HepG2 (cell line): ENCODE data around the gene GBP7. TPM values are rescaled to one million over a fixed set of nuclear protein-coding genes. Genes with fewer than 3 reads are reported as not detected.

Experiments used
- ATAC-seq: fragments of 200-7000 bp; cut with Tn5 transposase; 3 replicates; pipeline ENCODE4 v1.9.1; 2020; ENCODE audit warnings: mild to moderate bottlenecking, moderate library complexity
- BruUV-seq: library from RNA; stranded (reverse); fragments of 400-500 nt; replicated peaks from 2 replicates; lab custom pipeline; 2021; lab: Mats Ljungman, UMichigan
- CTCF ChIA-PET: fragments of 300-600 bp; formaldehyde crosslinking; extraction: SDS; loops from one replicate; lab custom pipeline; 2021; ENCODE audit warnings: low total read pairs, inconsistent platforms, low intra/inter-chr PET ratio; lab: Yijun Ruan, JAX
- POLR2A ChIA-PET: fragments of 350-600 bp; sonication (Branson Sonifier 250); formaldehyde crosslinking; loops from one replicate; lab custom pipeline; 2020; ENCODE audit warnings: antibody characterized with exemption, inconsistent platforms; lab: Yijun Ruan, JAX
- DNase-seq: peaks from one replicate; pipeline ENCODE4 v3.0.0-alpha.2; 2015; ENCODE audit warnings: low spot score
- FAIRE-seq: peaks from 3 replicates; lab custom pipeline; 2011; peaks lifted over from hg19 to GRCh38; lab: Jason Lieb, UNC
- H2AFZ ChIP-seq: one replicate; pipeline ENCODE4 v1.6.1; 2011; ENCODE audit warnings: low read length, inconsistent platforms
- H3K27ac ChIP-seq: fragments of 300-600 bp; 3 replicates; pipeline ENCODE4 v1.8.0; 2011; ENCODE audit warnings: mixed run types, mild to moderate bottlenecking, mixed read lengths, low read length, inconsistent platforms; ENCODE audit not compliant: insufficient read depth; ENCODE audit errors: extremely low read length
- H3K27me3 ChIP-seq, 2 experiments: fragments of 200-600 bp in 1 of 2; 2 replicates in 1 of 2; 3 replicates in 1 of 2; pipeline versions ENCODE4 v1.6.0 to v1.8.0; 2011; ENCODE audit warnings: low read length in 2 of 2, mild to moderate bottlenecking in 2 of 2, moderate library complexity in 2 of 2, inconsistent platforms in 1 of 2; ENCODE audit not compliant: insufficient read depth in 2 of 2, control insufficient read depth in 1 of 2
- H3K36me3 ChIP-seq, 2 experiments: fragments of 200-600 bp in 1 of 2; replicated peaks in 1 of 2; 2 replicates in 1 of 2; 3 replicates in 1 of 2; pipeline versions ENCODE4 v1.5.1 to v1.8.0; 2011; ENCODE audit warnings: low read length in 2 of 2, inconsistent platforms in 1 of 2; ENCODE audit not compliant: insufficient read depth in 2 of 2, control insufficient read depth in 1 of 2
- H3K4me1 ChIP-seq: 2 replicates; pipeline ENCODE4 v1.5.1; 2012; ENCODE audit warnings: low read length, inconsistent platforms; ENCODE audit not compliant: insufficient read depth
- H3K4me2 ChIP-seq: 2 replicates; pipeline ENCODE4 v1.6.0; 2011; ENCODE audit warnings: low read depth, low read length, inconsistent platforms
- H3K4me3 ChIP-seq, 3 experiments: fragments of 200-600 bp in 1 of 3; sonication (generic), shearing (Covaris generic) in 1 of 3; replicated peaks in 1 of 3; 2 replicates each; pipeline ENCODE4 v1.5.1; 2011 to 2016; ENCODE audit warnings: low read length in 3 of 3, inconsistent platforms in 2 of 3, low read depth in 2 of 3, mild to moderate bottlenecking in 2 of 3, control low read depth in 1 of 3, mixed read lengths in 1 of 3; ENCODE audit not compliant: insufficient read depth in 1 of 3
- H3K79me2 ChIP-seq: one replicate; pipeline ENCODE4 v1.6.1; 2011; ENCODE audit warnings: low read length, inconsistent platforms; ENCODE audit not compliant: insufficient read depth
- H3K9ac ChIP-seq: 2 replicates; pipeline ENCODE4 v1.6.0; 2011; ENCODE audit warnings: mild to moderate bottlenecking, low read depth, low read length, inconsistent platforms; ENCODE audit not compliant: insufficient read depth
- H3K9me3 ChIP-seq: 2 replicates; pipeline ENCODE4 v1.5.1; 2012; ENCODE audit warnings: mild to moderate bottlenecking, low read length
- H4K20me1 ChIP-seq: 2 replicates; pipeline ENCODE4 v1.6.0; 2011; ENCODE audit warnings: inconsistent platforms, mild to moderate bottlenecking, low read length, moderate library complexity; ENCODE audit not compliant: insufficient read depth
- AGO1 ChIP-seq: fragments of 200-400 bp; formaldehyde crosslinking; IDR thresholded peaks from 2 replicates; pipeline ENCODE4 v1.6.1; 2017; ENCODE audit warnings: mild to moderate bottlenecking, low read depth, low read length, moderate library complexity; ENCODE audit not compliant: poor library complexity, severe bottlenecking
- EEA1 ChIP-seq: sonication (generic); formaldehyde crosslinking; IDR thresholded peaks from 2 replicates; pipeline ENCODE4 v1.5.1; 2020; ENCODE audit warnings: mild to moderate bottlenecking, missing genetic modification reagents, borderline replicate concordance
- GABPB1 ChIP-seq: IDR thresholded peaks from 2 replicates; pipeline ENCODE4 v1.6.1; 2016; ENCODE audit warnings: mild to moderate bottlenecking, missing genetic modification reagents, moderate library complexity, missing compliant biosample characterization
- MAFK ChIP-seq, 2 experiments: IDR thresholded peaks in 1 of 2; conservative IDR thresholded peaks in 1 of 2; 2 replicates each; pipeline ENCODE4 v1.6.1; 2011; ENCODE audit warnings: improper control_type of control experiment in 2 of 2, low read length in 2 of 2
- REPIN1 ChIP-seq: sonication (generic); formaldehyde crosslinking; IDR thresholded peaks from 2 replicates; pipeline ENCODE4 v1.8.0; 2022; ENCODE audit warnings: missing genetic modification reagents, low read depth, mild to moderate bottlenecking, borderline replicate concordance
- TAF15 ChIP-seq: fragments of 200-400 bp; formaldehyde crosslinking; IDR thresholded peaks from one replicate; pipeline ENCODE4 v1.6.1; 2018; ENCODE audit warnings: mild to moderate bottlenecking, low read depth, low read length; ENCODE audit not compliant: poor library complexity, severe bottlenecking
- TOE1 ChIP-seq: sonication (generic); formaldehyde crosslinking; IDR thresholded peaks from 2 replicates; pipeline ENCODE4 v1.4.0; 2020; ENCODE audit warnings: mild to moderate bottlenecking, missing genetic modification reagents
- ZFAT ChIP-seq: sonication (generic); formaldehyde crosslinking; conservative IDR thresholded peaks from 2 replicates; pipeline ENCODE4 v1.8.1; 2023; ENCODE audit warnings: missing genetic modification reagents, inconsistent platforms
- ZNF17 ChIP-seq: sonication (generic); formaldehyde crosslinking; IDR thresholded peaks from 2 replicates; pipeline ENCODE4 v1.5.0; 2020; ENCODE audit warnings: mild to moderate bottlenecking, missing genetic modification reagents
- ZNF34 ChIP-seq: sonication (generic); formaldehyde crosslinking; IDR thresholded peaks from 2 replicates; pipeline ENCODE4 v1.4.0; 2020; ENCODE audit warnings: mild to moderate bottlenecking, missing genetic modification reagents, borderline replicate concordance
- ZNF615 ChIP-seq: sonication (generic); formaldehyde crosslinking; IDR thresholded peaks from 2 replicates; pipeline ENCODE4 v1.5.0; 2020; ENCODE audit warnings: mild to moderate bottlenecking, missing genetic modification reagents, borderline replicate concordance
- ZSCAN20 ChIP-seq: sonication (generic); formaldehyde crosslinking; IDR thresholded peaks from 2 replicates; pipeline ENCODE4 v1.4.0; 2020; ENCODE audit warnings: missing genetic modification reagents, mild to moderate bottlenecking, borderline replicate concordance
- in situ Hi-C: cut with HindIII; loops from 2 replicates; pipeline ENCODE4 v1.10.0; 2017; ENCODE audit warnings: low pct_unique_long_range_greater_than_20kb; ENCODE audit not compliant: extremely low pct_ligation_motif_present
- intact Hi-C: fragments of 100-400 bp; cut with micrococcal nuclease; formaldehyde crosslinking; loops from one replicate; pipeline ENCODE4 v1.10.0; 2022; ENCODE audit not compliant: unreplicated experiment
- polyA plus RNA-seq, 8 experiments: library from polyadenylated mRNA; depleted of rRNA in 3 of 8; stranded (reverse) in 7 of 8; unstranded in 1 of 8; fragments of >200 nt; fragmentation: Illumina TruSeq in 4 of 8; extraction: Trizol in 4 of 8; gene quantifications; 2 replicates each; pipeline versions ENCODE4 v1.2.1 to v1.2.3, GENCODE V29; 2011 to 2016; ENCODE audit warnings: low read depth in 4 of 8, missing spikeins in 1 of 8, mixed read lengths in 1 of 8; ENCODE audit not compliant: insufficient read depth in 1 of 8
- total RNA-seq, 5 experiments: library from RNA; depleted of rRNA; stranded (reverse); fragments of >200 nt; fragmentation: Illumina TruSeq; extraction: Trizol; gene quantifications; 2 replicates each; pipeline ENCODE4 v1.2.3, GENCODE V29; 2016; ENCODE audit warnings: low read depth in 1 of 5
- TF ChIP-seq, protein P1 (sequence below): IDR thresholded peaks from 2 replicates; pipeline ENCODE4 v1.6.1; 2016; ENCODE audit warnings: low read depth, missing genetic modification reagents, missing compliant biosample characterization
- TF ChIP-seq, protein P2 (sequence below): sonication (generic); formaldehyde crosslinking; IDR thresholded peaks from 2 replicates; pipeline ENCODE4 v1.4.0; 2020; ENCODE audit warnings: mild to moderate bottlenecking, missing genetic modification reagents

The GBP7 gene
- total and polyA plus RNA-seq, 2 of the 13 experiments (the other 11 are each of a cell fraction or from before 2014, with no cell fraction given) = not detected

DNA sequence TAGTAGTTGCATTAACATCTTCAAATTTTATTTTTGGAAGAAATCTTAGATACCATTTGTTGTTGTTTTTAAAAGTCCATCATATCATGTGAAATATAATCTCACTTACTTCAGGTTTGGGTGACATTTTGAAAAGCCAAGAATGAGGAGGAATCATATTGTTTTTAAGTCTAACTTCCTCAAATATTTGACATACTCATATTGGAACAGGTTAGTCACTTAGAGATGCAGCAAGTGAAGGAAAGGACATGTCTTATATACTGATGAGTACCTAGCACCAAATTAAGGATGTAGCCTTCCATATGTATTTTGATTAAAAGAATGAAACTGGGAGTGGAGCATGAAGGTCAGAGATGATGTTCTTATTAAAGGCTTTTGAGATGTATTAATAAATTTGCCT is 73.8 kb downstream of the GBP7 start:
- in situ Hi-C loops (no loop called here), intact Hi-C loops (no loop called here)
- H3K9me3 ChIP-seq = no peaks in the 10 kb centered on the region
- TF ChIP-seq REPIN1 (CRISPR knock-in tag) = no peak
- no peak for TF ChIP-seq AGO1
- no peak for TF ChIP-seq ZNF34
- TF ChIP-seq ZNF615 (CRISPR knock-in tag) = no peak
- no peak for TF ChIP-seq TAF15
- no peak for TF ChIP-seq MAFK (conservative IDR thresholded peaks at IDR 0.05 in 1 of 2, IDR thresholded peaks at IDR 0.05 in 1 of 2; ENCODE audit: low read length in 2 of 2)
- TF ChIP-seq, protein P1, sequence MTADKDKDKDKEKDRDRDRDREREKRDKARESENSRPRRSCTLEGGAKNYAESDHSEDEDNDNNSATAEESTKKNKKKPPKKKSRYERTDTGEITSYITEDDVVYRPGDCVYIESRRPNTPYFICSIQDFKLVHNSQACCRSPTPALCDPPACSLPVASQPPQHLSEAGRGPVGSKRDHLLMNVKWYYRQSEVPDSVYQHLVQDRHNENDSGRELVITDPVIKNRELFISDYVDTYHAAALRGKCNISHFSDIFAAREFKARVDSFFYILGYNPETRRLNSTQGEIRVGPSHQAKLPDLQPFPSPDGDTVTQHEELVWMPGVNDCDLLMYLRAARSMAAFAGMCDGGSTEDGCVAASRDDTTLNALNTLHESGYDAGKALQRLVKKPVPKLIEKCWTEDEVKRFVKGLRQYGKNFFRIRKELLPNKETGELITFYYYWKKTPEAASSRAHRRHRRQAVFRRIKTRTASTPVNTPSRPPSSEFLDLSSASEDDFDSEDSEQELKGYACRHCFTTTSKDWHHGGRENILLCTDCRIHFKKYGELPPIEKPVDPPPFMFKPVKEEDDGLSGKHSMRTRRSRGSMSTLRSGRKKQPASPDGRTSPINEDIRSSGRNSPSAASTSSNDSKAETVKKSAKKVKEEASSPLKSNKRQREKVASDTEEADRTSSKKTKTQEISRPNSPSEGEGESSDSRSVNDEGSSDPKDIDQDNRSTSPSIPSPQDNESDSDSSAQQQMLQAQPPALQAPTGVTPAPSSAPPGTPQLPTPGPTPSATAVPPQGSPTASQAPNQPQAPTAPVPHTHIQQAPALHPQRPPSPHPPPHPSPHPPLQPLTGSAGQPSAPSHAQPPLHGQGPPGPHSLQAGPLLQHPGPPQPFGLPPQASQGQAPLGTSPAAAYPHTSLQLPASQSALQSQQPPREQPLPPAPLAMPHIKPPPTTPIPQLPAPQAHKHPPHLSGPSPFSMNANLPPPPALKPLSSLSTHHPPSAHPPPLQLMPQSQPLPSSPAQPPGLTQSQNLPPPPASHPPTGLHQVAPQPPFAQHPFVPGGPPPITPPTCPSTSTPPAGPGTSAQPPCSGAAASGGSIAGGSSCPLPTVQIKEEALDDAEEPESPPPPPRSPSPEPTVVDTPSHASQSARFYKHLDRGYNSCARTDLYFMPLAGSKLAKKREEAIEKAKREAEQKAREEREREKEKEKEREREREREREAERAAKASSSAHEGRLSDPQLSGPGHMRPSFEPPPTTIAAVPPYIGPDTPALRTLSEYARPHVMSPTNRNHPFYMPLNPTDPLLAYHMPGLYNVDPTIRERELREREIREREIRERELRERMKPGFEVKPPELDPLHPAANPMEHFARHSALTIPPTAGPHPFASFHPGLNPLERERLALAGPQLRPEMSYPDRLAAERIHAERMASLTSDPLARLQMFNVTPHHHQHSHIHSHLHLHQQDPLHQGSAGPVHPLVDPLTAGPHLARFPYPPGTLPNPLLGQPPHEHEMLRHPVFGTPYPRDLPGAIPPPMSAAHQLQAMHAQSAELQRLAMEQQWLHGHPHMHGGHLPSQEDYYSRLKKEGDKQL (CRISPR knock-in tag) = no peak
- TF ChIP-seq TOE1 (CRISPR knock-in tag) = no peak
- TF ChIP-seq ZSCAN20 (CRISPR knock-in tag) = no peak
- no peak for TF ChIP-seq EEA1
- no peak for TF ChIP-seq ZFAT (CRISPR knock-in tag)
- TF ChIP-seq GABPB1 = no peak
- TF ChIP-seq ZNF17 (CRISPR knock-in tag) = no peak
- TF ChIP-seq, protein P2, sequence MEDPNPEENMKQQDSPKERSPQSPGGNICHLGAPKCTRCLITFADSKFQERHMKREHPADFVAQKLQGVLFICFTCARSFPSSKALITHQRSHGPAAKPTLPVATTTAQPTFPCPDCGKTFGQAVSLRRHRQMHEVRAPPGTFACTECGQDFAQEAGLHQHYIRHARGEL (CRISPR knock-in tag) = no peak
- no peak overlapping the region for H3K27ac ChIP-seq
- ATAC-seq (no peak), FAIRE-seq (no peak), DNase-seq (no peak)
- no peak overlapping the region for H2AFZ ChIP-seq
- H4K20me1 ChIP-seq = no peaks in the 10 kb centered on the region
- ChIA-PET CTCF (no interaction called here), POLR2A (no interaction called here)
- no peaks in the 10 kb centered on the region for H3K4me1 ChIP-seq
- H3K27me3 ChIP-seq = no peaks in the 10 kb centered on the region
- H3K79me2 ChIP-seq = no peaks in the 10 kb centered on the region
- H3K4me3 ChIP-seq = no peak overlapping the region
- no peak overlapping the region for H3K4me2 ChIP-seq
- H3K9ac ChIP-seq = no peak overlapping the region
- no peaks in the 10 kb centered on the region for H3K36me3 ChIP-seq
- BruUV-seq = no TSS peak
